Panc1 (cell line): Measurements from ENCODE around the gene ROBO2. TPM values are rescaled to one million over a fixed set of nuclear protein-coding genes. Genes with fewer than 3 reads are reported as not detected.

ENCODE experiments used
- ATAC-seq: fragments of 200-7000 bp; cut with Tn5 transposase; 2 replicates; pipeline ENCODE4 v1.9.1; 2020; ENCODE audit warnings: mild to moderate bottlenecking, moderate library complexity
- BruUV-seq: library from RNA; stranded (reverse); fragments of 400-500 nt; replicated peaks from 2 replicates; lab custom pipeline; 2021; lab: Mats Ljungman, UMichigan
- CTCF ChIA-PET: fragments of 300-600 bp; sonication (Branson Sonifier 250); formaldehyde crosslinking; loops from one replicate; lab custom pipeline; 2022; ENCODE audit warnings: antibody characterized with exemption; lab: Charles Lee
- POLR2A ChIA-PET: fragments of 300-600 bp; sonication (Branson Sonifier 250); formaldehyde crosslinking; loops from one replicate; lab custom pipeline; 2022; ENCODE audit warnings: antibody characterized with exemption; lab: Charles Lee
- DNase-seq: peaks from one replicate; pipeline ENCODE4 v3.0.0-alpha.2; 2010; ENCODE audit warnings: low read depth, low spot score
- H3K27ac ChIP-seq: 2 replicates; pipeline ENCODE4 v1.5.1; 2011; ENCODE audit warnings: mild to moderate bottlenecking, low read length, inconsistent platforms
- H3K27me3 ChIP-seq: fragments of 200-500 bp; sonication (Bioruptor generic); 2 replicates; pipeline ENCODE4 v1.6.0; 2014; ENCODE audit warnings: low read length, inconsistent platforms; ENCODE audit not compliant: control insufficient read depth, insufficient read depth
- H3K36me3 ChIP-seq: fragments of 200-500 bp; sonication (Bioruptor generic); 2 replicates; pipeline ENCODE4 v1.5.1; 2014; ENCODE audit warnings: inconsistent platforms, mild to moderate bottlenecking, low read length, moderate library complexity; ENCODE audit not compliant: control insufficient read depth, insufficient read depth
- H3K4me1 ChIP-seq: 2 replicates; pipeline ENCODE4 v1.5.1; 2011; ENCODE audit warnings: inconsistent platforms, mild to moderate bottlenecking, low read length, moderate library complexity; ENCODE audit not compliant: control insufficient read depth, insufficient read depth
- H3K4me3 ChIP-seq, 2 experiments: 2 replicates each; pipeline ENCODE4 v1.5.1; 2011 to 2012; ENCODE audit warnings: low read depth in 2 of 2, low read length in 2 of 2, mild to moderate bottlenecking in 2 of 2, inconsistent platforms in 1 of 2, moderate library complexity in 1 of 2
- H3K9me3 ChIP-seq: fragments of 200-500 bp; sonication (Bioruptor generic); 2 replicates; pipeline ENCODE4 v1.5.1; 2014; ENCODE audit warnings: low read depth, mild to moderate bottlenecking, inconsistent platforms, low read length, moderate library complexity; ENCODE audit not compliant: control insufficient read depth, insufficient read depth
- POLR2AphosphoS5 ChIP-seq: IDR thresholded peaks from 2 replicates; pipeline ENCODE4 v1.6.1; 2012; ENCODE audit warnings: mild to moderate bottlenecking, low read depth, low read length, moderate library complexity
- SIN3A ChIP-seq: IDR thresholded peaks from 2 replicates; pipeline ENCODE4 v1.6.1; 2012; ENCODE audit warnings: low read depth, mild to moderate bottlenecking, low read length, moderate library complexity, borderline replicate concordance; ENCODE audit not compliant: insufficient read depth
- TCF7L2 ChIP-seq: IDR thresholded peaks from 2 replicates; pipeline ENCODE4 v1.6.1; 2011; ENCODE audit warnings: mild to moderate bottlenecking, low read depth, low read length, inconsistent platforms
- in situ Hi-C: cut with HindIII; loops from 2 replicates; pipeline ENCODE4 v1.10.0; 2016; ENCODE audit warnings: low sequenced_read_pairs, low pct_unique_long_range_greater_than_20kb
- intact Hi-C: fragments of 100-400 bp; cut with micrococcal nuclease; formaldehyde crosslinking; loops from one replicate; pipeline ENCODE4 v1.10.0; 2022; ENCODE audit not compliant: unreplicated experiment
- total RNA-seq: library from RNA; stranded (reverse); gene quantifications from one replicate; pipeline ENCODE4 v1.2.1, GENCODE V29; 2021; ENCODE audit not compliant: unreplicated experiment
- TF ChIP-seq, protein P1 (sequence below), 2 experiments: IDR thresholded peaks; 2 replicates each; pipeline ENCODE4 v1.6.1; 2011 to 2012; ENCODE audit warnings: low read depth in 2 of 2, control low read depth in 1 of 2, low read length in 1 of 2, mild to moderate bottlenecking in 1 of 2, moderate library complexity in 1 of 2; ENCODE audit not compliant: insufficient read depth in 1 of 2
- TF ChIP-seq, protein P2 (sequence below): fragments of 450-650 bp; IDR thresholded peaks from 2 replicates; pipeline ENCODE4 v1.5.1; 2017; ENCODE audit warnings: mild to moderate bottlenecking

ROBO2 gene
- total RNA-seq, 1 experiment from 2014 or later, result 1.3 TPM

DNA sequence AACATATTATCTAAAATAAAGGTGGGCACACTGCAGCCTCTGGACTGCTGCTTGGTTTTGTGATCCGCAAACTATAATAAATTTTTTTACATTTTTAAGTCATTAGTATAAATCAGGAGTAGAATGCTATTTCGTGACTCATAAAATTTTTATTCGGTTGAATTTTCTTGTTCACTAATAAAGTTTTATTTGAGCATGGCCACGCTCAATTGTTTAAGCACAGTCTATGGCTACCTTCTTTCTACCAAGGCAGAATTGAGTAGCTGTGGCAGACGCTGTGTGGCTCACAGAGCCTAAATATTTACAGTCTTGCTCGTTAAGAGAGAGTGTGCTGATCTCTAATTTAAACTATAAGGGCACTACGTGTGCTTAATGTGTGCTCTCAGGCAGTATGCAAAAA is 28.9 kb downstream of the ROBO2 start:
- Histone ChIP-seq H3K9me3 (no peaks in the 10 kb centered on the region), H3K36me3 (no peaks in the 10 kb centered on the region), H3K27me3 (no peaks in the 10 kb centered on the region), H3K27ac (no peak overlapping the region), H3K4me1 (no peaks in the 10 kb centered on the region), H3K4me3 (no peak overlapping the region)
- no peak for ATAC-seq
- TF ChIP-seq SIN3A (no peak), POLR2AphosphoS5 (no peak), TCF7L2 (no peak)
- in situ Hi-C loops (no loop called here), intact Hi-C loops (no loop called here)
- no TSS peak for BruUV-seq
- POLR2A ChIA-PET, result no interaction called here
- DNase-seq, result no peak
- CTCF ChIA-PET, result no interaction called here

DNA sequence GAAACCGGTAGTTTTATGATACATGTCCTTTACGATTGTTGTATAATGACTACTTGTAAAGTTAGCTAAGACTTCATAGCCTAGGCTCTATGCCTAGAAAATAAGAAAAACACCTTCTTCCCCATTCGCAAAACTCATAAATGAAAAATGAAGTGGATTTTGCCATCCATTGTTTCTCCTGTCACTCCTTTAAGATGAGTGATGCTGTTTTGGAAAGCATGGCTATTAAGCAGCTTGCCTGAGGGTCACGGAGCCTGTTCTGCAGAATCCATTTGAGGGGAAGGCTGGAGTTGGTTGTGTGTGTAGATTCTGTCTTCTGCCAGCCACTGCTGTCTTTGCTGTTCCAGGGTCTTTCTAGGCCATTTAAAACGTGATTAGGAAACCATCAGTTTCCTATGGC is 31.5 kb downstream of the ROBO2 start:
- H3K4me3 ChIP-seq, result no peak overlapping the region
- in situ Hi-C loops (no loop called here), intact Hi-C loops (no loop called here)
- DNase-seq (no peak), ATAC-seq (no peak)
- H3K36me3 ChIP-seq, result no peaks in the 10 kb centered on the region
- H3K9me3 ChIP-seq, result no peaks in the 10 kb centered on the region
- ChIA-PET CTCF (no interaction called here), POLR2A (no interaction called here)
- TF ChIP-seq SIN3A, result no peak
- H3K4me1 ChIP-seq, result no peaks in the 10 kb centered on the region
- BruUV-seq, result no TSS peak
- H3K27me3 ChIP-seq, result no peaks in the 10 kb centered on the region
- H3K27ac ChIP-seq, result no peak overlapping the region

DNA sequence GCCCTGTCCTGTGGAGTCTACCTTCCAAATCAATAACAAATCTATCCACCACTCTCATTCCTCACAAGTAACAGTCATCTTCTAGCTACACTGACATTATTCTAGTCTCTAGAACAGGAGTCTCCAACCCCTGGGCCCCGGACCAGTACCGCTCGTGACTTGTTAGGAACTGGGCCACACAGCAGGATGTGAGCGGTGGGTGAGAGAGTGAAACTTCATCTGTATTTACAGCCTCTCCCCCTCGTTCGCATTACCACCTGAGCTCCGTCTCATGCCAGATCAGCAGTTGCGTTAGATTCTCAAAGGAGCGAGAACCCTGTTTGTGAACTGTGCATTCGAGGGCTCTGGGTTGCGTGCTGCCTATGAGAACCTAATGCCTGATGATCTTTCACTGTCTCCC is 31.9 kb downstream of the ROBO2 start:
- Histone ChIP-seq H3K27me3 (no peaks in the 10 kb centered on the region), H3K36me3 (no peaks in the 10 kb centered on the region), H3K4me1 (no peaks in the 10 kb centered on the region), H3K4me3 (no peak overlapping the region), H3K27ac (no peak overlapping the region), H3K9me3 (no peaks in the 10 kb centered on the region)
- TF ChIP-seq, protein P1, sequence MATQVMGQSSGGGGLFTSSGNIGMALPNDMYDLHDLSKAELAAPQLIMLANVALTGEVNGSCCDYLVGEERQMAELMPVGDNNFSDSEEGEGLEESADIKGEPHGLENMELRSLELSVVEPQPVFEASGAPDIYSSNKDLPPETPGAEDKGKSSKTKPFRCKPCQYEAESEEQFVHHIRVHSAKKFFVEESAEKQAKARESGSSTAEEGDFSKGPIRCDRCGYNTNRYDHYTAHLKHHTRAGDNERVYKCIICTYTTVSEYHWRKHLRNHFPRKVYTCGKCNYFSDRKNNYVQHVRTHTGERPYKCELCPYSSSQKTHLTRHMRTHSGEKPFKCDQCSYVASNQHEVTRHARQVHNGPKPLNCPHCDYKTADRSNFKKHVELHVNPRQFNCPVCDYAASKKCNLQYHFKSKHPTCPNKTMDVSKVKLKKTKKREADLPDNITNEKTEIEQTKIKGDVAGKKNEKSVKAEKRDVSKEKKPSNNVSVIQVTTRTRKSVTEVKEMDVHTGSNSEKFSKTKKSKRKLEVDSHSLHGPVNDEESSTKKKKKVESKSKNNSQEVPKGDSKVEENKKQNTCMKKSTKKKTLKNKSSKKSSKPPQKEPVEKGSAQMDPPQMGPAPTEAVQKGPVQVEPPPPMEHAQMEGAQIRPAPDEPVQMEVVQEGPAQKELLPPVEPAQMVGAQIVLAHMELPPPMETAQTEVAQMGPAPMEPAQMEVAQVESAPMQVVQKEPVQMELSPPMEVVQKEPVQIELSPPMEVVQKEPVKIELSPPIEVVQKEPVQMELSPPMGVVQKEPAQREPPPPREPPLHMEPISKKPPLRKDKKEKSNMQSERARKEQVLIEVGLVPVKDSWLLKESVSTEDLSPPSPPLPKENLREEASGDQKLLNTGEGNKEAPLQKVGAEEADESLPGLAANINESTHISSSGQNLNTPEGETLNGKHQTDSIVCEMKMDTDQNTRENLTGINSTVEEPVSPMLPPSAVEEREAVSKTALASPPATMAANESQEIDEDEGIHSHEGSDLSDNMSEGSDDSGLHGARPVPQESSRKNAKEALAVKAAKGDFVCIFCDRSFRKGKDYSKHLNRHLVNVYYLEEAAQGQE (IDR thresholded peaks at IDR 0.05; ENCODE audit: insufficient read depth in 1 of 2, low read depth in 2 of 2, low read length in 1 of 2), result no peak
- TF ChIP-seq POLR2AphosphoS5 (no peak), TCF7L2 (no peak), SIN3A (no peak)
- TF ChIP-seq, protein P2, sequence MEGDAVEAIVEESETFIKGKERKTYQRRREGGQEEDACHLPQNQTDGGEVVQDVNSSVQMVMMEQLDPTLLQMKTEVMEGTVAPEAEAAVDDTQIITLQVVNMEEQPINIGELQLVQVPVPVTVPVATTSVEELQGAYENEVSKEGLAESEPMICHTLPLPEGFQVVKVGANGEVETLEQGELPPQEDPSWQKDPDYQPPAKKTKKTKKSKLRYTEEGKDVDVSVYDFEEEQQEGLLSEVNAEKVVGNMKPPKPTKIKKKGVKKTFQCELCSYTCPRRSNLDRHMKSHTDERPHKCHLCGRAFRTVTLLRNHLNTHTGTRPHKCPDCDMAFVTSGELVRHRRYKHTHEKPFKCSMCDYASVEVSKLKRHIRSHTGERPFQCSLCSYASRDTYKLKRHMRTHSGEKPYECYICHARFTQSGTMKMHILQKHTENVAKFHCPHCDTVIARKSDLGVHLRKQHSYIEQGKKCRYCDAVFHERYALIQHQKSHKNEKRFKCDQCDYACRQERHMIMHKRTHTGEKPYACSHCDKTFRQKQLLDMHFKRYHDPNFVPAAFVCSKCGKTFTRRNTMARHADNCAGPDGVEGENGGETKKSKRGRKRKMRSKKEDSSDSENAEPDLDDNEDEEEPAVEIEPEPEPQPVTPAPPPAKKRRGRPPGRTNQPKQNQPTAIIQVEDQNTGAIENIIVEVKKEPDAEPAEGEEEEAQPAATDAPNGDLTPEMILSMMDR, result no peak
- POLR2A ChIA-PET, result no interaction called here
- ATAC-seq, result no peak
- no peak for DNase-seq
- intact Hi-C loops, result no loop called here
- BruUV-seq, result no TSS peak
- in situ Hi-C loops, result no loop called here
- CTCF ChIA-PET, result no interaction called here
